Pulmonary artery endothelial cell (primary cell): ENCODE measurements around the gene CREBBP. TPM values are rescaled to one million over a fixed set of nuclear protein-coding genes. Genes with fewer than 3 reads are reported as not detected.

Source experiments
- DNase-seq: peaks from one replicate; pipeline ENCODE4 v3.0.0-alpha.2; 2011; ENCODE audit warnings: low read depth, low spot score
- total RNA-seq: library from RNA; depleted of rRNA; stranded (reverse); fragments of >200 nt; gene quantifications from 2 replicates; pipeline ENCODE4 v1.2.3, GENCODE V29; 2014

The CREBBP gene
- total RNA-seq, 1 donor from 2014 or later: 10.2 TPM

DNA sequence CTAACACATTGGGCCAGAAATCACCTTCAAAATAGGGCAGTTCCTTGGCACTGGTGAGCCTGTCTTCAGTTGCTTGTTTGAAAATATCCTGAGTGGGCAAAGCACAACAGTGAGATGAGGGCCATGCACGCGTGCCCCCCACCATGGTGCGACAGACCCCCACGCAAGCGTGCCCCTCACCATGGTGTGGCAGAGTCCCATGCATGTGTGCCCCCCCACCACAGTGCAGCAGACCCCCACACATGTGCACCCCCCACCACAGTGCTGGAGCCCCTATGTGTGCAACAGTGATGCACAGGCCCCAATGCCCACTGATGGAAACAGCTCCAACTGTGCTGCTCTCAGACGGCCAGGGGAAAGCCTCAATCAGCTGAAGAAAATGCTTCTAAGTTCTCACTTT, 144.4 kb downstream of the CREBBP start:
- DNase-seq: no peak

DNA sequence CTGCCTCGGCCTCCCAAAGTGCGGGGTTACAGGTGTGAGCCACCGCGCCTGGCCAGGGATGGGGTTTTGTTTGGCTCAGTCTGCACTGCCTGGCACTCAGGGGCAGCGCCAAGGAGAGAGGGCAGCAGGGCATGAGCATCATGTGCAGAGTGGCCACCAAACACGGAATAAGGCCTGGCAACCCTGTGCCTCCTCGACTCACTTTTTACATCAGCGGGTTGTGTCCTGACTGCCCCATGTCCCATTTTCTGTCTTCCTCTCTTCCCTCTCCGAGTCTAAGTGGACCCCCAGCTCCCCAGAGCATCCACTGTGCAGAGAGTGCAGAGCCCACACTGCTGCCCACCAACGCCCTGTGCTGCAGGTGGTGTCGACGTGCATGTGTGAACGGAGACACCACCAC, 145.0 kb downstream of the CREBBP start:
- DNase-seq: no peak

DNA sequence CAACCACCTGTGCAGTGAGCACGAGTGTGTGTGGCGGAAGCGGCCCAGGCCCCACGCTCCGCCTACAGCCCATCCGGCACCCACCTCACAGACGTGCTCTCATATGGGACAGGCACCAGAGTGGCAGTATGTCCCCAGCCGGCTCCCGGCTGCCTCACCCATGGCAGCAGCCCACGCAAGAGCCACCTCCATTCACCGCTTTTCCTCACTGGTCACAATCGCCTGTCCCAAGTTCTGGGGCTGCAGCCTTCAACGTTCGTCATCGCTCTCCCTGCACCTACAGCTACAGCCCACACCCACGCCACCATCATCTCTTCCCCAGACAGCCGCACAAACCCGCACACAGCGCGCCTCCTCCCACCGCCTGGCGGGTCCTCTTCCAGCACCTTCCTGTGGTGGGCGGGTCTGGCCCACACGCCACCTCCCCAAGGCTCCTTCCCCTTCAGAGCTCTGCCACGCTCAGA, 145.7 kb downstream of the CREBBP start:
- no peak for DNase-seq

DNA sequence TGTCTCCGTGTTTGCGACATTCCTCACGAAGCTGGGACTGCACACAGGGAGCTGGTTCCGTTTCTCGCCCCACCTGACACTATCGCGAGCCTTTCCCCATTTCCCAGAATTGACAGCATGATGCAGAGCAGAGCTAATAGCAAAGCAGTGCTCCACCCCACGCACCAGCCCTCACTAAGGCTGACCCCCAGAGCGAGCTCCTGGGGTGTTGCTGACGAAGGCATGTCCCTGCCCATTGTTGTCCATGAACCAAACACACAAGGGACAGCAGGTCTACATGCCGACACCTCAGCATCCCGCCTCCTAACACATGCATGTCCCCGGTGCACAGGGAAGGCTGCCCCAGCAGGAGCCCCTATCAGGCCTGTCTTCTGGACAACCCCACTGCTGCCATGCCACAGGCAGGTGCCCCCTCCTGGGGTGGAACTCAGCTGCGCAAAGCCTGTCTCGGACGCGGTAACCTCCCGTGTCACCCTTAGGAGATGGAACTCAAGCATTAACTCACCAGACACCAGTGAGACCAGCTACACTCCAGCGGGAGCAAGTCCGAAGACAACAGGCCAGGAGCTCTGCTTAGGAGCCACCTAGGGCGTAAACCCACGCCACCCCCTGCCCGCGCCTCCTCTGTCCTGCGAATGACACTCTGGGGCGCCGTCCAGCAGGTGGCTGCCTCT, 146.3 kb downstream of the CREBBP start:
- no peak for DNase-seq

DNA sequence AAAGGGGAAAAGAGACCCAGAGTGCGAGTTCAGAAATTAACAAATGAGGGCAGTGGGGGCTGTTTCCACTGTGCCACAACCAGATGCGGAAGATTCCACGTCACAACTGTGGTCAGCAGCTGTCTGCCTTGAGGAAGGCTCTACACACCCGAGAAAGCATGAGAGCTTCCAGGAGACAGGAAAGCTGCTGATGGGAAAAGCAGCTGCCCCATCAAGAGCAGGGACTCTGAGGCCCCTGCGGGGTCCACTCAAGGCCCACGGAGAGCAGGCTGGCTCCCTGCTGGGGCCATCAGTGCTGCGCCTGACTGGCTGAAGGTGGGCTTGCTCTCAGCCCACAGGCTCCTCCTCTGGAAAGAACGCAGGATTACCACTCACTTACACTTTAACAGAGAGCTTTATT, 148.3 kb downstream of the CREBBP start:
- DNase-seq: no peak

DNA sequence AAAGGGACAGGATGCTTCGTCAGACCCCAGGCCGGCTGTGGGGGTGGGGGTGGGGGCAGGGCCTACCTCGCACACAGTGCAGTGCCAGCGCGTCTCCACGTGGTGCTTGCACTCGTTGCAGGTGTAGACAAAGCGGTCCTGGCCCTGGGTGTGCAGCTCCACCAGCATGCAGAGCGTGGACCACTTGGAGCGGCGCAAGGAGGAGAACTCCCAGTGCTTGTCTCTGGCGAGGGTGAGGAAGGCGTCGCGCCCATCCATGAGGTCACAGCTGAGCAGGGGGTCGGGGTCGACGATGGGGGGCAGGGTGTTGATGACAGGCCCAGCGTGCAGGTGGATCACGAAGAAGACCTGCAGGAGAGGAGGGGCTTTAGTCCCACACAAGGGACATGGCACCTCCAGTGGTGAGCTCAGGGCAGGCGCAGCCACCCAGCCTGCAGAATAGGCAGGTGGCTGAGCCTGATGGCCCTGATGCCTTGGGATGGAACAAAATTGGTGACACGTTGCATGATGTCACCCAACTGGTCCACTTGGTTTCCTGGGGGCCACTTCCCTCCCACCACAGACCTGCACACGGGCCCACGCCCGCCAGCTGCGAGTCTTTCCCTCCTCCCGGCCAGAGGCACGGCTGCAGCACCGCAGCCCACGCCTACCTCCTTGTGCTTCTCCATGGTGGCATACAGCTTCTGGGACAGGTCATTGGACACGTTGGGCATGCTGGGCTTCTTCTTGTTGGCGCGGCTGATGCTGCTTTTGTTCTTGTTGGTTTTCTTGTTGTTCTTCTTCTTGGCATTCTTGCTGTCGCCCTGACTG, 149.2 kb downstream of the CREBBP start:
- DNase-seq: no peak

DNA sequence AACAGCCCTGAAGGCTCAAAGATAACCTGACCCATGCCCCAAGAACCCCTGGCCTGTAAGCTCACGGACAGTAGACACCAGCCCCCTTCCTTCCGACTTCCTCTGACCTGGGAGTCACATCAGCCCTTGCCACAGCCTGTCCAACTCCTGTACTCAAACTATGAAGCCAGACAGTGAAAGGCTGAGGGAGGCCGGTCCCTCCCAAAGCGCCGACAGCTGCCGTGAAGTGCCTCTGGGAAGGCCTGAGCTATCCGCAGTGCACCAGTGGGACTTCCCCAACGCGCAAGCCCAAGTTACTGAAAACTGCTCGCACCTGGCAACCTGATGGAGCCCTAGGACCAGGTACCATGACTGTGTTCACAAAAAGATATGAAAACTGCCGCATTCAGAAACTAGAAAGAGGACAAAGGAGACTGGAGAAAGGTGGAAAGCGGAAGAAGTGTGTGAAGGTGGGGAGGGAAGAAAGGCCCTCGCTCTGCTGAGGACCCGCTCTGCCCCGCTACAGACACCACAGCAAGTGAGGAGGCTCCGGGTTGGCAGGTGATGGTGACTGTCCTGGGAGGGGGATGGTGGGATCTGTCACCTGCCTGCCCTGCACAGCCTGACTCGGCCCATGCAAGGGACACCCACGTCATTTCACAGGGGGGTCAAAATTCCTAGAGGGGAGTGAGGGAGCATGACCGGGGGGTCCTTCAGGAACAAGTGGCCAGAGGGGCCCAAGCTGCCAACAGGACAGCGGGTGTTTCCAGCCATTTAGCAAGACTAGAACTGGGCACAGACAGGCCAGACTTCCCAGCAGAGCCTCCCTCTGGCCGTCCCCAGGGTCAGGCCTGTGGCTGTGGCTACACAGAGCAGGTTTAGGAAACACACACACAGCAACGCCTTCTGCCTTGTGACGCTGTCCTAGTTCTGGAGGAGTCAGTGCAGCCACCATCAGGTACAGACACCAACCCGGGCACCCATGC, 150.1 kb downstream of the CREBBP start:
- no peak for DNase-seq

DNA sequence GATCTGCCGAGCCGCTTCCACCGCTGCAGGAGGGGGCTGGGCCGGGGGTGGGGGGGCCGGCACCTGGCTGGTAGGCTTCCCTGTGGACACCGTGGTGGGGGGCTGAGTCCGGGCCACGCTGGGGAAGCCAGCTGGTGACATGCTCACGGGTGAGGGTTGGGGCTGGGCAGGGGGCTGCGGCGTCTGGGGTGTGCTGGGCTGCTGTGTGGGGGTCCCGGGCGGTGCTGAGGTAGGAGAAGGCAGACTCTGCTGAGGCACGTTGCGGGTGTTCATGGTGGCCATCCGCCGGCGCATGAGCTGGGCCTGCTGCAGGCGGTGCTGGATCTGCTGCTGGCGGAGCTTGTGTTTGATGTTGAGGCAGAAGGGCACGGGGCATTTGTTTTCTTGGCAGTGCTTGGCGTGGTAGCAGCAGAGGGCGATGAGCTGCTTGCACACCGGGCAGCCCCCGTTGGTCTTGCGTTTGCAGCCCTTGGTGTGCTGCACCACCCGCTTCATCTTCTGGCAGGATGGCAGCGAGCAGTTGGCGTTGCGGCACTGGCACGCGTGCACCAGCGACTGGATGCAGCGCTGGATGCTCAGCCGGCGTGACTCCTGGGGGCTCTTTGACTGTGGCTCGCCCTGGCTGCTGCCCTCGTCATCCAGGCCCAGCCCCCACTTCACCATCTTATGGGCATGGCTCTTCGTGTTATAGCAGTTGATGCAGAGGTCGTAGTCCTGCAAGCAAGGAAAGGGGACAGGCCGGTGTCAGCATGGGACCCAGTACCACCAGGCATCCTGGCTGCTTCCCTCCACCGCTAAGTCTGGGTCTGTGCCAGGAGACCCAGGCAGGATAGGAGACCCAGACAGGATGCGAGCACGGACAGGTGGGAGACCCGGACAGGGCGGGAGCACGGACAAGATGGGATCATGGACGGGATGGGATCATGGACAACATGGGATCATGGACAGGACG, 151.1 kb downstream of the CREBBP start:
- no peak for DNase-seq

DNA sequence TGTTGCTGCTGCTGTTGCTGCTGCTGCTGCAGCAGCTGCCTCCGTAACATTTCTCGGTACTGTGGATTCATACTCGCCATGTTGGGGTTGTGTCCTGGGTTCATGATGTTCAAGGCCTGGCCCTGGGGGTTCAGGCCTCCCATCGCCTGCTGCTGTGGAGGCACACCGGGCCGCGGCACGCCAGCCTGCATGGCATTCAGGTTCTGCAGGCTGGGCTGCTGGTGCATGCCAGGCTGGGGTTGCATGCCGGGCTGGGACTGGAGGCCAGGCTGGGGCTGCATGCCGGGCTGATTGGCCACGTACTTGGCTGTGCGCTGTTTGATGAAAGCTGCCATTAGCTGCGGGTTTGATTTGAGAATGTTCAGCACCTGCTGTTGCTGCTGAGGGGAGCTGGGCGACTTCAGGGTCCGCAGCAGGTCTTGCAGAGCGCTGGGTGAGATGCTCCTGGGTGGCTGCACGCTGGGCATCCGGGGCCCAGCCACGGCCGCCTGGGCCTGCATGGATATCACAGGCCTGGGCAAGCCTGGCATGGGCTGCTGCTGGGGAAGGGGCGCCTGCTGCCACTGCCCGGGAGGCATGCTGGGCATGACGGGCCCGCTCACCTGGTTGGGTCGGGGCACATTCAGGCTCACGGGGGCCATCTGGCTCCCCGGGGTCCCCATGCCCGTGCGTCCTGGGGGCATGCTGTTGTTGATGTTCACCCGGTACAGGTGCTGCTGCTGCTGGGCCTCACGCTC, 151.9 kb downstream of the CREBBP start:
- DNase-seq: no peak

DNA sequence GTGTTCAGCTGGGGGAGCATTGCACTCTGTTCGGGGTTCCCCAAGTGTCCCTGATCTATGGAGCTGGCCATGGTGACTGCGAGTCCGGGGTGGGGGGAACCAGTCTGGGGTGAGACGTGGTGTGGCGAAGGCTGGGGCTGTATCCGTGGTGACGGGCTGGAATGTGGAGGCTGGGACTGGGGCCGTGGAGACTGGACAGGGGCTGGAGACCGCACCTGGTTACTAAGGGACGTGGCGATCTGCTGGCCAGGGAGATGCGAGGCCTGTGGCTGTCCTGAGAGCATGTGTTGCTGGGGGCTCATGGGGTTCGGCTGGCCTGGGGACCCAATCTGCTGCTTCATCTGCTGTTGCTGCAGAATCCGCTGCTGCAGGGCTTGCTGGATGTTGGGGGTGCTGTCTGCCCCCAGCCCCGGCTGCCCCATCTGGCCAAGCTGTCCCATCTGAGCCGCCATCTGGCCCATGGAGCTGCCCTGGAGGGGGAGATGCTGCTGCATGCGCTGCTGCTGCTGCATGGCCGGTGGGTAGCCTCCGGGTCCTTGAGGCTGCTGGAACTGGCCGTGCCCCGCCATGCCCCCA, 152.6 kb downstream of the CREBBP start:
- DNase-seq: no peak

DNA sequence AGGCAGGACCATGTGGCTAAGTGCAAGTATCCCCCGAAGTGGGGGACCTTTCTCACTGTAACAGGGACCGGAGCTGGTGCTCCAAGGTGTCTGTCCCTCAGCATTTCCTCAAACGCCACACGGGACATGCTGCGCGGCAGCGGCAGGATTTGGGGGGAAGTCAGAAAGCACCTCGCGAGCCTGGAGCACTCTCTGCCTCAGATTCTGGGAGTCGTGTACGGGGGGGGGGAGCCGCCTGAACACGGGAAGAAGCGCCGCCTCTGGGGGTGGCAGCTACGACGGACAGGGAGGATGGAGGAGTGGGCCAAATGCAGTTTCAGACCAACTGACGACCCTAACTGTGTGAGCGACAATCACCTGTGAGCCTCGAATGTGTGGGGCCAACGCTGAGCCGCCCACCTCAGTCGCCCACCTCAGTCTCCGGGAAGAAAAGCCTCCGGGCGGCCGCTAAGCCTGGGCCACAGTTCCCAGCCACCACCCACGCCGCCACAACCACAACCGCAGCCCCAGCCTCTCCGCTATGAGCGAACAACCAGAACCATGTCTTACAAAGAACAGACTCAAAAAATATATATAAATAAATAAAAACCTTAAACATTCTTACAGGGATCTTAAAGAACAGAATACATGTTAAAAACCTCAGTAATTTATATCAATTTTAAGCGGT, 154.4 kb downstream of the CREBBP start:
- DNase-seq: no peak

DNA sequence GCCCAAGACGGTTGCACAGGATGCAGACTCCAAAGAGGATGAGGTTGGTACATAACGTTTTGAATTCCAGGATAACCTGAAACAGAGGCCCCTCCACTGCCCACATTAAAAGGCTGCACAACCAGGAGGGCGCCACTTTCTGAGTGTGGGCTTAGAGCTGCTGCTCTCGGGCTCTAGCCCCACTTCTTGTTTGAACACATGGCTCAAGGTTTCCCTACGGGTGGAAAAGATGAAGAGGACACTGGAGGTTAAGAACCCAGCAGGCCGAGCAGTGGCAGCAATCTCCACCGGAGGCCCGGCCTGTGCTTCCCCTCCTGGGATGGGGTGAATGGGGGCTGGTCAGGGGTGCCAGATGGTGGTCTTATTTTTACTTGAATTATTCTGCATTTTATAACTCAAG, 155.2 kb downstream of the CREBBP start:
- DNase-seq: no peak

DNA sequence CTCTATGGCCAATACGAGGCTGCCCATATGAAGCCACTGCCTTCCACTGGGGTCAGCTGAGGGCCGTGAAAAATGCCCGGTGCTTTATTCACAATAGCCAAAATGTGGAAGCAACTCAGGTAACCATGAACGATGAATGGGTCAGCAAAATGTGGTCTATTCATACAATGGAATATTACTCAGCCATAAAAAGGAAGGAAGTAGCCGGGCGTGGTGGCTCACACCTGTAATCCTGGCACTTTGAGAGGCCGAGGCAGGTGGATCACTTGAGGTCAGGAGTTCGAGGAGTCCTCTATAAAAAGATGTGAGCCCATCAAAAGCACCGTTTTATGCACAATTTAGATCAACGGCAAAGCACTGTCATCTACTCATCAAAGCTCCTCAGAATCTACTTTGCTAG, 158.0 kb downstream of the CREBBP start:
- DNase-seq: no peak

DNA sequence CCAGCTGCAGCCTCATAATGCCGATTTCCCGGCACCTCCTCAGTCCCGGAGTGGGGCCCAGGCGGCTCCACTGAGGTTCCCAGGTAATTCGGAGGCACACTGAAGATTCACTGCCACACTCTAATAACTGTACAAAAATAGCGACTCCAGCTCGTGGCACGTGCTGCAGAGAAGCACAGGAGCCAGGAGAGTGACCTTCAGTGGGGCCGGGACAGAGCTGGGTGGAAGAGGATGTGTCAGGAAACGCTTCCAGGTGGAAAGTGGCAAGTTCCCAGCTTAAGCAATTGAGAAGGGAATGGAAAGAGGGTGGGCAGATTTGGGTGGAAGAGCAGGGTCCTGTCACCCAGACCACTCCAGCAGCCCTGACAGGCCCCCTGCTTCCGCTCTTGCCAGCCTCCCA, 160.1 kb downstream of the CREBBP start:
- DNase-seq: no peak

DNA sequence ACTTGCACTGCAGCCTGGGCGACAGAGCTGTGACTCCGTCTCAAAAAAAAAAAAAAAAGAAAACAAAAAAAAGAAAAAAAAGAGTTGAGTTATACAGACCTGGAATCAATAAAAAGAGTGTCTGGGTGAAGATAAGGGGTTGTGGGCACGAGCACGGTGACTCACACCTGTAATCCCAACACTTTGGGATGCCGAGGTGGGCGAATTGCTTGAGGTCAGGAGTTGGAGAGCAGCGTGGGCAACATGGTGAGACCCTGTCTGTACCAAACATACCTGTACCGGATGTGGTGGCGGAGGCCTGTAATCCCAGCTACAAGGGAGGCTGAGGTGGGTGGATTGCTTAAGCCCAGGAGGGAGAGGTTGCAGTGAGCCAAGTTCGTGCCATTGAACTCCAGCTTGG, 161.9 kb downstream of the CREBBP start:
- no peak for DNase-seq

DNA sequence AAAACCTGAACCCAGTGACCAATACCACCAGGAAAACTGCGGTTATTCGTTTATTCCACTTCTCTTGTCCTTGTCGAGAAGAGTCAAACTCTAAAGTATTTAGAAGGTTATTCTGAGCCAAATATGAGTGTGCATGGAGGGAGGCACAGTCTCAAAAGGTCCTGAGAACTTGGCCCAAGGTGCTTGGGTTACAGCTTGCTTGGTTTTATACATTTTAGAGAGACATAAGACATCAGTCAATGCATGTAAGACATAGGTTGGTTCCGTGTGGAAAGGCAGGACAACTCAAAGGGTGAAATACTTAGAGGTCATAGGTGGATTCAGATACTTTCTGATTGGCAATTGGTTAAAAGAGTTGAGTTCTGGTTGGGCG, 162.5 kb downstream of the CREBBP start:
- DNase-seq: no peak

DNA sequence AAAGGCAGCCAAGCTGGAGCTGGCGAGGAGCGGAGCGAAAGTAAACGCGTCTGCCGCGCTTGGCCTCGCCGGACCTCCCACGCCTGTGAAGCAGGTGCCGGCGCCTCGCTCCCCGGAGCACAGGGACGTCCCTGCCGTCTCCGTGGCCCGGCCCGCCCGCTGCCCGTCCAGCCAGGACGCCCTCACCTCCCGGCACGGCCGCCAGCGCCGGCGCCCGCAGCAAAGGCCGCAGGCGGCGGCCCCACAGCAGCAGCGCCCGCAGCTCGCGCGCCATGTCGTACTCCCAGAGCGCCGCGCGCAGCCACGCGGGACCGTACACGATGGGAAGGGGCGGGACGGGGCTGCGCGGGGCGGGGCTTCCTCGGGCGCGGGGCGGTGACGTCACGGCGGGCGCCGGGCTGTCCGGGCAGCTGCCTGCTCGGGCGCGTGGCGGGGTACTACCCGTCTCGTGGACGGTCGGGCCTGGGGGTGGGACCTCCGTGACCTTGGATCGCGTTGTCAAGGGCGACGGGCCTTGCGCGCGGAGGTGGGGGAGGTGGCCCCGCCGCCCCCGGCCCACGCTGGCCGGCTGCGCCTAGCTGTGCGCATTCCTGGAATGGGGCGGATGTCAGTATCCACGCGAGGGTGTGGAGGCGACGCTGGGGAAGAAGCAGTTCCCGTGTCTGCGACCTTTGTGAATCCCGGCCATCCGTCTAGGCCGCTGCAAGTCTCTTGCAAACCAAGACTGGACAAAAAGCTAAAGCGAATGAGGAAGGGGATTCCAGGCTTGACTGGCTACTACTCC, 163.1 kb downstream of the CREBBP start, which contains the start of gene TRAP1:
TRAP1 (minus strand) TSS at position 290 of the 784 bp plus-strand sequence; CDS start at position 274, 16 bp downstream.
- DNase-seq: peak; percentile 24

DNA sequence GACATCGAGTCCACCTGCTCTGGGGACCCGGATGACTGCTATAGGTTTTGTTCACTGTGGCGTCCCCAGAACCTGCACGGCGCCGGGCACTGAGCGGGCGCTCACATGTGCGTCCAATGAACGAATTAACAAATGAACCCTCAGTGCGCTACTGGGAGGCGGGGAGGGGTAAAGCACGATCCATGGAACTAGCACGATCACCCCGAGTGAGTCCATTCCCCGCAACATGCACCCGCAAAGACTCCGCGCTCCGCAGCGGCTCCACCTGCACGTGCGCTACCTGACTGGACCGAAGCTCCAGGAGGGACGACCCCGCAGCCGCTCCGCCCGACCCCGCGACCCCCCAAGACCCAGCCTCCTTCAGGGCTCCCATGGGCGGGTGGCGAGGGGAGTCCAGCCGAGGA, 163.7 kb downstream of the CREBBP start:
- DNase-seq: no peak
